Activated T-cell treated with anti-CD3 and anti-CD28 coated beads, Interleukin-2, amount 50 U/mL, for 72 hours (primary cell): ENCODE data around the gene PDGFRA. TPM values are rescaled to one million over a fixed set of nuclear protein-coding genes. Genes with fewer than 3 reads are reported as not detected.
"Not testable (repeated sequence)": the region's sequence is repeated elsewhere in the genome, so short reads cannot be mapped to it uniquely, and the experiment has no call there.

Experiments
- ATAC-seq, 2 donors: fragments of 150-1000 bp; cut with Tn5 transposase; replicated peaks in 1 of 2; 2 replicates each; pipeline ENCODE4 v1.10.0; 2021; ENCODE audit warnings: moderate library complexity in 2 of 2, mild to moderate bottlenecking in 1 of 2
- DNase-seq, 2 donors: peaks; one replicate each; pipeline ENCODE4 v3.0.0; 2021 to 2022; ENCODE audit warnings: mixed read lengths in 1 of 2
- H3K27ac Mint-ChIP-seq: one replicate; pipeline ENCODE4 v1.8.0; 2022; ENCODE audit warnings: mild to moderate bottlenecking, moderate library complexity, mixed read lengths
- H3K27me3 Mint-ChIP-seq: one replicate; pipeline ENCODE4 v1.8.0; 2022; ENCODE audit warnings: low read depth, mixed read lengths
- H3K36me3 Mint-ChIP-seq, 2 donors: one replicate each; pipeline ENCODE4 v1.8.0; 2022; ENCODE audit warnings: mixed read lengths in 2 of 2, mild to moderate bottlenecking in 1 of 2; ENCODE audit not compliant: insufficient read depth in 2 of 2
- H3K4me1 Mint-ChIP-seq: one replicate; pipeline ENCODE4 v1.8.0; 2022; ENCODE audit warnings: low read depth, mixed read lengths
- H3K4me3 Mint-ChIP-seq, 2 donors: one replicate each; pipeline ENCODE4 v1.8.0; 2022; ENCODE audit warnings: mild to moderate bottlenecking in 2 of 2, mixed read lengths in 2 of 2, moderate library complexity in 2 of 2
- H3K9me3 Mint-ChIP-seq, 2 donors: one replicate each; pipeline ENCODE4 v1.8.0; 2022; ENCODE audit warnings: mixed read lengths in 2 of 2
- total RNA-seq, 2 donors: library from RNA; stranded (reverse); gene quantifications; one replicate each; pipeline ENCODE4 v1.2.3, GENCODE V29; 2022

Gene PDGFRA
- total RNA-seq, 2 donors from 2014 or later, result 0.43 TPM; not detected in 1

GRCh38 chr4:54230484-54231418 is 1.7 kb downstream of the PDGFRA start:
- no peaks in the 10 kb centered on the region for H3K9me3 Mint-ChIP-seq
- H3K4me1 Mint-ChIP-seq, result peaks cover 61% of the 10 kb centered on the region
- H3K36me3 Mint-ChIP-seq, result no peaks in the 10 kb centered on the region
- peaks cover 88% of the 10 kb centered on the region for H3K27me3 Mint-ChIP-seq
- ATAC-seq, result no peak
- peak overlapping the region; percentile 66 to 84 for H3K4me3 Mint-ChIP-seq
- no peak for DNase-seq
- peak overlapping the region; percentile 33 for H3K27ac Mint-ChIP-seq

GRCh38 chr4:54231419-54231767 is 2.3 kb downstream of the PDGFRA start:
- H3K4me1 Mint-ChIP-seq, result peaks cover 58% of the 10 kb centered on the region
- H3K27me3 Mint-ChIP-seq, result peaks cover 86% of the 10 kb centered on the region

DNA sequence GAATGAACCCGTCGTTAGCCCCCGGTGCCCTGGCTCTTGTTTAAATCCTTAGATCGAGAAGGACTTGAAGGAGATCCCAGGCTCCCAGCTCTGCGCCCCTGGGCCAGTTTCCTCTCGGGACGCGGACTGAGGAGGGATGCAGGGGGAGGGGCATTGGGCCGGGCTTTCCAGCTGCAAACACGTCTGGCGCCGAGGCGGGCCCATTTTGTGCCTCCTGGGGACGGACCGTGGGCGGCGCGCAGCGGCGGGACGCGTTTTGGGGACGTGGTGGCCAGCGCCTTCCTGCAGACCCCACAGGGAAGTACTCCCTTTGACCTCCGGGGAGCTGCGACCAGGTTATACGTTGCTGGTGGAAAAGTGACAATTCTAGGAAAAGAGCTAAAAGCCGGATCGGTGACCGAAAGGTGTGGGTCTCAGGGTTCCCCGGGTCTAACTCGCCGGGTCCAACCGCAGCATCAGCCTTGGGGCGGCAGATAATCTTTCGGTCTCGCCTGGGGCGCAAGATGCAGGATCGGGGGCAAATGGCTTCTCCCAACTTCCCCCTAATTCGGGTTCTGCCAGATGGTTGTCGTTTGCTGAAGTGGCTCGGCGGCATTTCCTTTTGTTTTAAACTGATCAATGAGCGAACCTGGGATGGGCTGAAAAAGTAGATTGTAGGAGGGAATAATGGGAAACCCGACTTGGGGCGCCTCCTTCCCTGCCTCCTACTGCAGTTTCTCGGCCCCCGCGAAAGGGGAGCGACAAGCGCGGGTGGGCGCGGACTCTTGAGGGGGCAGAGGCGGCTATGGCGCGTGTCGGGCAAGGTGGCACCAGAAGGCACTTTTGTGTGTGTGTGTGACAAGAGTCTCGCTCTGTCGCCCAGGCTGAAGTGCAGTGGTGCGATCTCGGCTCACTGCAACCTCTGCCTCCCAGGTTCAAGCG is 2.9 kb downstream of the PDGFRA start:
- no peaks in the 10 kb centered on the region for H3K36me3 Mint-ChIP-seq
- peaks cover 51% of the 10 kb centered on the region for H3K4me1 Mint-ChIP-seq
- H3K27ac Mint-ChIP-seq, result no peak overlapping the region
- DNase-seq (no peak), ATAC-seq (no peak)
- peak overlapping the region; percentile 66 to 84 for H3K4me3 Mint-ChIP-seq
- peaks cover 80% of the 10 kb centered on the region for H3K27me3 Mint-ChIP-seq
- H3K9me3 Mint-ChIP-seq, result no peaks in the 10 kb centered on the region

More at GRCh38 chr4:54231419-54231767, 2.3 kb downstream of the PDGFRA start:
- Mint-ChIP-seq H3K27ac (no peak overlapping the region), H3K4me3 (peak overlapping the region; percentile 66 to 84), H3K36me3 (no peaks in the 10 kb centered on the region), H3K9me3 (no peaks in the 10 kb centered on the region)
- DNase-seq, result no peak
- ATAC-seq, result no peak

DNA sequence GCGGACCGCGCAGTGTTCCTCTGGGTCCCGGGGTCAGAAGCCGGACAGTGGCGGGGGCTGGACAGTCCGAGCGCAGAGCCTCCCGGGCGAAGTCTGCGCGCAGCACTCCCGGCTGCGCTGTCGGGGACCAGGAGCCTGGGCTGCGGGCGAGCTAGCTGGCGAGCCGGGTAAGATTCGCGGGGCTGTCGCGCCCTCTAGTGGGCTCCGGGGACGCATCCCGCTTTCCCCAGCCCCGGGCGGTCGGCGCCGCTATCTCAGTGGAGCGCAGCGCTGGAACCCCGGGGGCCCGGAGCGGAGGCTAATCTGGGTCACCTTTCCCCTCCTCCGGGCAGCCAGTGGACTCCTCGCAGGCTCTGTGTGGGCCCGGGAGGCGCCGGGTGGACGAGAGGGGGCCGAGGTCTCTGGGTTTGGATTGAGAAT is 4.2 kb downstream of the PDGFRA start:
- H3K4me1 Mint-ChIP-seq, result peaks cover 39% of the 10 kb centered on the region
- H3K36me3 Mint-ChIP-seq, result no peaks in the 10 kb centered on the region
- H3K9me3 Mint-ChIP-seq, result no peaks in the 10 kb centered on the region
- ATAC-seq (peak; percentile 92 to 93), DNase-seq (peak; percentile 86 to 88)
- H3K27me3 Mint-ChIP-seq, result peaks cover 71% of the 10 kb centered on the region
- H3K27ac Mint-ChIP-seq, result no peak overlapping the region
- peak overlapping the region; percentile 84 to 88 for H3K4me3 Mint-ChIP-seq

DNA sequence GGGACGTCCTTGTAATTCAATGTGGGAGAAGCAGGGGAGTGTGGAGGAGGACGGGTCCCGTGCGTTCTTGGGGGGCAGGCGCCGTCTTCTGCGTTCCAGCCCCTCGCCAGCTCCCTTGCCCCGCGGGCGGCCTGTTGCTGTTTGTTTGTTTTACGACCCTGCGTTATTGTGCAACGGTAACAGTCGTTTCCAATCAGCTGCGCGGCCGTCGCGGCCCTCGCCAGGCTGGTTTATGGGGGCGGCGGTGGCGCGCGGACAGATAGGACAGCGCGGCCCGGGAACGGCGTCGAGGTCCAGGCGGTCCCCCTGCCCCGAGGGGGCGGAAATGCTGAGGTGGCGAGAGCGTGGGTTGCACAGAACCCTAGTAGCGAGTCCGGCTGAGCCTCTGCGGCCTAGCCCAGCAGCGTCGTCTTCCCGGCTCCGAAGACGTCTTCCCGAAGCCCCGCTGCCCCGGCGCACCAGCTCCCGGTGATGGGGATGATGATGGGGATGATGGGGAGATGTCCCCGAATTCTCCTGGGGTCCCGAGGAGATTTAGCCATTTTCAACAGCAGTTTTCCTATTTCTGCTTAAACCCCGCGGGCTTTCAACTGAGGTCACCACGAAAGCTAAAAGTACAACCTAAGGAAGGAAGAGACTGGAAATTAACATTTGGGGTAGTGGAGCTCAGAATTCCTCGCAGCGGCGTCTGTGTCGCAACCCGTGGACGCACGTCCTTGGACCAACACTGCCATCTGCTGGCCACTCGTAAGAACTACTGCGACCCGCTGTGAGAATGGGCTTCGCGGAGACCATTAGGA is 4.8 kb downstream of the PDGFRA start:
- H3K27ac Mint-ChIP-seq, result no peak overlapping the region
- H3K4me1 Mint-ChIP-seq, result peaks cover 33% of the 10 kb centered on the region
- DNase-seq (peak; percentile 68 to 73), ATAC-seq (peak; percentile 28 to 36)
- no peaks in the 10 kb centered on the region for H3K9me3 Mint-ChIP-seq
- peak overlapping the region; percentile 84 to 88 for H3K4me3 Mint-ChIP-seq
- peaks cover 67% of the 10 kb centered on the region for H3K27me3 Mint-ChIP-seq
- no peaks in the 10 kb centered on the region for H3K36me3 Mint-ChIP-seq

- Mint-ChIP-seq H3K4me1 (peaks cover 25% of the 10 kb centered on the region), H3K27ac (no peak overlapping the region), H3K27me3 (peaks cover 60% of the 10 kb centered on the region), H3K4me3 (no peak overlapping the region), H3K9me3 (no peaks in the 10 kb centered on the region), H3K36me3 (no peaks in the 10 kb centered on the region)
- ATAC-seq (no peak), DNase-seq (no peak)
Measured at GRCh38 chr4:54234497-54235205, 5.6 kb downstream of the PDGFRA start.

DNA sequence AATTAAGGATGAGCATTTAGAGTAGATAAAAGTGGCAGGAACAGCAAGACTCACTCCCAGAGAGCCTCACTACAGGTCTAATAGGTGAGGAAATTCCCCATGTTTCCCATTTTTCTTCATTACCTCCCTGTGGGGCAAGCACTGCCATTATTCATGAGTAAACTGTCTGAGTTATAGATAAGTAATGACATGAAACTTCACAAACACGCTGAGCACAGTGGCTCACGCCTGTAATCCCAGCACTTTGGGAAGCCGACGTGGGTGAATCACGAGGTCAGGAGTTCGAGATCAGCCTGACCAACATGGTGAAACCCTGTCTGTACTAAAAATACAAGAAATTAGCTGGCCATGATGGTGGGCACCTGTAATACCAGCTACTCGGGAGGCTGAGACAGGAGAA is 7.2 kb downstream of the PDGFRA start:
- not testable (repeated sequence) for H3K27ac Mint-ChIP-seq, H3K36me3 Mint-ChIP-seq, DNase-seq, H3K4me3 Mint-ChIP-seq, ATAC-seq, H3K9me3 Mint-ChIP-seq
- peaks cover 44% of the 10 kb centered on the region for H3K27me3 Mint-ChIP-seq
- peaks cover 17% of the 10 kb centered on the region for H3K4me1 Mint-ChIP-seq

DNA sequence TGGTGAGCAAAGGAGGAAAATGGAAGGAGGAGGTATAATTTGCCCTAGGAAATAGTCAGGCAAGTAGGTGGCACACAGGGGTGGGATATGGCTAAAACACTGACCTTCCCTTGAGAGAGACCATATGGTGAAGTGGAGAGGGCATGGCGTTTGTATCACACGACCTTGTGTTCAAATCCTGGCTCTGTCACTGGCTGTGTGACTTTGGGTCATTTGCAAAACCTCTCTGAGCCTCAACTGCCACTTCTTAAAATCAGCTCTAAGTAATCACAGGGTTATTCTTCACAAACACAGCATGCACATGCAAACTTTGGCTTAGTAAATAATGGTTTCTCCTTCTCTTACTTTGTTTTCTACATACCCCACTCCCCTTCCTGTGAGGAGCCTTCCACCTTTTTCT is 8.7 kb downstream of the PDGFRA start:
- no peak overlapping the region for H3K27ac Mint-ChIP-seq
- ATAC-seq (no peak), DNase-seq (no peak)
- peaks cover 33% of the 10 kb centered on the region for H3K27me3 Mint-ChIP-seq
- H3K4me1 Mint-ChIP-seq, result peaks cover 12% of the 10 kb centered on the region
- peaks cover 0 to 2% of the 10 kb centered on the region in 2 donors for H3K9me3 Mint-ChIP-seq
- H3K4me3 Mint-ChIP-seq, result no peak overlapping the region
- peaks cover 0 to 3% of the 10 kb centered on the region in 2 donors for H3K36me3 Mint-ChIP-seq

DNA sequence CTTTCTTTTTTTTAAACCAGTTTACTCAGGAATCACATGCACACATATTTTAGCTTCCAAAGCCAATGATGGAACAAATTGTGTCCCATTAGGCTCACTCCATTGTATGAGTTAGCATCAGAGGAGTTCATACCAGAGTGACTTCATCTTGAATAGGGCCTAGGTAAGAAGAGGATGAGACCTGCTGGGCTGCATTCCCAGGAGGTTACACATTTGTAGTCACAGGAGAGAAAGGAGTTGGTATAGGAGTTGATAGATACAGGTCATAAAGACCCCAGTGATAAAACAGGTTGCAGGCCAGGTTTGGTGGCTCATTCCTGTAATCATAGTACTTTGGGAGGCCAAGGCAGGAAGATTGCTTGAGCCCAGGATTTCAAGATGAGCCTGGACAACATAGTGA is 9.3 kb downstream of the PDGFRA start:
- Mint-ChIP-seq H3K27ac (no peak overlapping the region), H3K36me3 (peaks cover 0 to 3% of the 10 kb centered on the region in 2 donors), H3K27me3 (peaks cover 39% of the 10 kb centered on the region), H3K4me3 (no peak overlapping the region), H3K9me3 (peaks cover 0 to 2% of the 10 kb centered on the region in 2 donors), H3K4me1 (peaks cover 12% of the 10 kb centered on the region)
- ATAC-seq (no peak), DNase-seq (no peak)

DNA sequence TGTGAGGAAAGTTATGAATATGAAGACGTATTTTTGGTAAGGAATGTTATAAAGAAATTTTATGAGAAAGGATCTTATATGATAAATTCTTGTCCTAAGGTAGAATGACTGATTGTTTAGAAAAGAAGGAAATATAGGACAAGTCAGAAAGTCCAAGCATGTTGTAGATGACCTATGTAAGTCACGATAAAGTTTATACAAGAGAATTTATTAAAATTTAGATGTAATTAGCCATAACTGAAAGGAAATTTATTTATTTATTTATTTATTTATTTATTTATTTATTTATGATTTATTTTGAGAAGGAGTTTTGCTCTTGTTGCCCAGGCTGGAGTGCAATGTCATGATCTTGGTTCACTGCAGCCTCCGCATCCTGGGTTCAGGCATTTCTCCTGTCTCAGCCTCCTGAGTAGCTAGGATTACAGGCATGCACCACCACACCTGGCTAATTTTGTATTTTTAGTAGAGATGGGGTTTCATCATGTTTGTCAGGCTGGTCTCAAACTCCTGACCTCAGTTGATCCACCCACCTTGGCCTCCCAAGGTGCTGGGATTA is 12.3 kb downstream of the PDGFRA start:
- Mint-ChIP-seq H3K27ac (peak overlapping the region; percentile 19), H3K27me3 (peaks cover 20% of the 10 kb centered on the region)
- DNase-seq, H3K4me3 Mint-ChIP-seq, H3K9me3 Mint-ChIP-seq, H3K36me3 Mint-ChIP-seq, ATAC-seq, H3K4me1 Mint-ChIP-seq: not testable (repeated sequence)

DNA sequence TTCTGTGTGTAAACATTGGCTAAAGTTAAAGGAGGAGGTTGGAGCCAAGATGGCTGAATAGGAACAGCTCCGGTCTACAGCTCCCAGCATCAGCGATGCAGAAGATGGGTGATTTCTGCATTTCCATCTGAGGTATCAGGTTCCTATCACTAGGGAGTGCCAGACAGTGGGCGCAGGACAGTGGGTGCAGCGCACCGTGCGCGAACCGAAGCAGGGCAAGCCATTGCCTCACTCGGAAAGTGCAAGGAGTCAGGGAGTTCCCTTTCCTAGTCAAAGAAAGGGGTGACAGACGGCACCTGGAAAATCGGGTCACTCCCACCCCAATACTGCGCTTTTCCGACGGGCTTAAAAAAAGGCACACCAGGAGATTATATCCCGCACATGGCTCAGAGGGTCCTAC is 14.4 kb downstream of the PDGFRA start:
- H3K27ac Mint-ChIP-seq, DNase-seq, H3K4me1 Mint-ChIP-seq, ATAC-seq, H3K36me3 Mint-ChIP-seq, H3K9me3 Mint-ChIP-seq, H3K4me3 Mint-ChIP-seq: not testable (repeated sequence)
- H3K27me3 Mint-ChIP-seq, result peaks cover 14% of the 10 kb centered on the region

GRCh38 chr4:54252312-54252711 is 23.2 kb downstream of the PDGFRA start:
- not testable (repeated sequence) for H3K4me1 Mint-ChIP-seq, H3K36me3 Mint-ChIP-seq, DNase-seq, H3K9me3 Mint-ChIP-seq, H3K27me3 Mint-ChIP-seq, ATAC-seq, H3K27ac Mint-ChIP-seq, H3K4me3 Mint-ChIP-seq
